ES-I3 (cell line): ENCODE measurements around the gene CYP4F2.
"Not testable (repeated sequence)": the region's sequence is repeated elsewhere in the genome, so short reads cannot be mapped to it uniquely, and the experiment has no call there.

Experiments
- H3K36me3 ChIP-seq: 2 replicates; pipeline ENCODE4 v1.6.1; 2013; ENCODE audit warnings: mild to moderate bottlenecking, low read length, control low read depth, moderate library complexity; ENCODE audit not compliant: insufficient read depth
- H3K4me1 ChIP-seq: 2 replicates; pipeline ENCODE4 v1.6.1; 2013; ENCODE audit warnings: mild to moderate bottlenecking, control low read depth, low read length; ENCODE audit not compliant: insufficient read depth
- H3K9ac ChIP-seq: 2 replicates; pipeline ENCODE4 v1.6.1; 2013; ENCODE audit warnings: low read depth, mild to moderate bottlenecking, low read length, moderate library complexity
- H3K9me3 ChIP-seq: 2 replicates; pipeline ENCODE4 v1.6.1; 2013; ENCODE audit warnings: mild to moderate bottlenecking, low read length, moderate library complexity; ENCODE audit not compliant: control insufficient read depth, insufficient read depth

The CYP4F2 gene

DNA sequence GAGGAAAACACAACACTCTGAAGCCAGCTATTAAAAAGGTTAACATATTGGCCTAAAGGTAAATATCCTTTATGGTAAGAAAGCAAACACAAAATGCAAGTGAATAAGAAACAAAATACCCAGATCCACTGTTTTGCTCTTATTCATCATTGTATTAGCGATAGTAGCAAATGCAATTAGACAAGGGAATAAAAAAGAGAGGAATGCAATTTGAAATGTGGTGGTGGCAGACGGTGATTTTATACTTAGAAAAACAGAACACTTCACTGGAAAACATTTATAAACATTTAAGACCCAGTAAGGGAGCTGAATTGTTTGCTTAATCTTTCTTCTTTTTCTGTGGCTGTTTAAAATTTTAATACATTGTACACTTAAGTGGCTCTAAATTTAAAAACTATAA is 17.2 kb upstream of the CYP4F2 start:
- H3K9ac ChIP-seq, result no peak overlapping the region
- H3K36me3 ChIP-seq, result no peaks in the 10 kb centered on the region
- H3K4me1 ChIP-seq, result no peaks in the 10 kb centered on the region
- H3K9me3 ChIP-seq, result no peaks in the 10 kb centered on the region

DNA sequence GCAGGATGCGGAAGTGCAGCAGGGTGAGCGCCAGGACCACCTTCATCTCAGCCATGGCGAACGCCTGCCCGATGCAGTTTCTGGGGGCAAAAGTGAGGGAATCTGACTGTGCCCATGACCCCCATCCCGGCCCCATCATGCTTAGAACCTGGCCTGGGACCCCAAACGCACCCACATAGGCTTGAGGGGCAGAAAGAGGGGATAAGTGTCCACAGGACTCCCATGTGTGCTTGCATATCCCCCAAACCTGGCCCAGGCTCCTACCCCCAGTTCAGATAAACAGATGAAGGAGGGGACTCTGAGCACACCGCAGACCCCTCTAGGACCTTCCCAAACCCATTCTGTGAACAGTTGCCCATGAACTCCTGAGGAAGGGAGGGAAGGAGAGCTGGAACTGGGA is 16.0 kb upstream of the CYP4F2 start:
- Histone ChIP-seq H3K36me3 (no peaks in the 10 kb centered on the region), H3K9me3 (no peaks in the 10 kb centered on the region), H3K9ac (no peak overlapping the region)

DNA sequence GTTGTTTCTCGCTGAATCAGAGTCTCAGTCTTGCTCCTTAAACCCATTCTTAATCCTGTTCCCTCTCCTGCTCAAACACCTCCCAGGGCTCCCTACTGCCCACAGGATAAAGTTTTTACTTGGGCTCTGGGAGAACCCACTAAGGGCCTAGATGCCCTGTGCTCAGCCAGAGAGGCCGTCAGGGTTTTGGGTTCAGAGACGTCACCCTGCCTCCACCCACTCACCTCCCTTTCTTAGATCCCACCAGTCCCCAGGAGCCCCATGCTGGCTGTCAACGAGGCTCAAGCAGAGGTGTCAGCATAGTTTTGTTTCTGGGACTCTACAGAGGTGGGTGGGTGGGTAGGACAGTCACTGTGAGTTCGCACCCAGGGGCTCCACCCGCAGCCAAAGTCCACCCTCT is 15.5 kb upstream of the CYP4F2 start:
- no peaks in the 10 kb centered on the region for H3K9me3 ChIP-seq
- no peaks in the 10 kb centered on the region for H3K36me3 ChIP-seq
- no peaks in the 10 kb centered on the region for H3K4me1 ChIP-seq
- H3K9ac ChIP-seq, result no peak overlapping the region

More for the DNA sequence above, 16.0 kb upstream of the CYP4F2 start:
- no peaks in the 10 kb centered on the region for H3K4me1 ChIP-seq

DNA sequence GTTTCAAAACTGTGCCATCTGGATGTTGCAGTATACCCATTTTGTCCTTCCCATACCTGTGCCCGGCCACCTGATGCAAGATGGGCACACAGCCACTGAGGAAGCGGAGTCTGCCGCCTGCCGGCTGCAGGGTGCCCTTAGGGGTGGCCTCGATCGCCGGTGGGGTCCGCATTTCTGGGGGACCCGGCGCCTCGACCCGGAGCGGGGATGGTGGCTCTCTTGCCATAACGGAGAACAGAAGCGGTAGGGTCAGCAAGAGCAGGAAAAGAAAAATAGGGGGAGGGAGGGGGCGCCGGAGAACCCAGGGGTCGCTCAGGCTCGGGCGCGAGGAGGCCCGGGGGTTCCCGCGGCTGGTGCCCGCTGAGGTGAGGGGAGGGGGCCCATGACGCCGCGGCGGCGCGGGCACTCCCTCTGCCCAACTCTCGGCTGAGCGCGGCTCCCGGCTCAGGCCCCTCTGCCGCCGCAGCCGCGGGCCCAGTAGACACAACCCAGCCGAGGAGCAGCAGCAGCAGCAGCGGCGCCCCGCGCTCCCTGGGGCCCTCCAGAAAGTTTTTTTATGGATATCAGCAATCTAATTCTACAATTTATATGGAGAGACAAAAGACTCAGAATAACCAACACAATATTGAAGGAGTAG is 13.8 kb upstream of the CYP4F2 start:
- H3K9ac ChIP-seq, result peak overlapping the region; percentile 65
- H3K9me3 ChIP-seq, result no peaks in the 10 kb centered on the region
- no peaks in the 10 kb centered on the region for H3K36me3 ChIP-seq
- H3K4me1 ChIP-seq, result no peaks in the 10 kb centered on the region

DNA sequence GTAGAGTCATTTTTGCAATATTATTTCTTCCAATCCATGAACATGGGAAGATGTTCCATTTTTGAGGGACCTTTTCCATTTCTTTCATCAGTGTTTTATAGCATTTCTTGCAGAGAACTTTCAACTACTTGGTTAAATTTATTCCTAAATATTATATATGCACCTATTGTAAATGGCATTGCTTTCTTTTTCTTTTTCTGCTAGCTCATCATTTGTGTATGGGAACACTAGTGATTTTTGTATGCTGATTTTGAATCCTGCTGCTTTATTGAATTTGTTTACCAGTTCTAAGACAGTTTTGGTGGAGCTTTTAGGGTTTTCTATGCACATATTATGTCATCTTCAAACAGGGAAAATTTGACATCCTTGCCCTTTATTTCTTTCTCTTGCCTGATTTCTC is 7.2 kb upstream of the CYP4F2 start:
- no peaks in the 10 kb centered on the region for H3K9me3 ChIP-seq
- no peak overlapping the region for H3K9ac ChIP-seq
- no peaks in the 10 kb centered on the region for H3K36me3 ChIP-seq
- H3K4me1 ChIP-seq, result no peaks in the 10 kb centered on the region

DNA sequence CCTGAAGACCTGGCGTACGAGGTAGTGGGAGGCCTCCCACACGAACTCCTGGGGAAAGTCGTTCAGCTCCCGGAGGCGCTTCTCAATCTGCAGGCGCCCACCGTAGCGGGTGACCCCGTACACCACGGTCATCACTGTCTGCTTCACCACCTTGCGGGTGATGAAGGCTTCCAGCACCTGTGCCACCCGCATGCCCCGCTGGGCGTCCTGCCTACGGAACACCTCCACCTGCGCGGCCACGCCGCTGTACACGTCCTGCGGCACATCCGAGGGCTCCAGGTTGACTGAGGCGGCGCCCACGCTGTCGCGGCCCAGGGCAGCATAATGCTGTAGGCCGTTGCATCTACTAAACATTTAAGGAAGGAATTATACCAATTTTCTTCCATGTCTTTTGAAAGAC is 5.0 kb upstream of the CYP4F2 start:
- not testable (repeated sequence) for H3K9me3 ChIP-seq

DNA sequence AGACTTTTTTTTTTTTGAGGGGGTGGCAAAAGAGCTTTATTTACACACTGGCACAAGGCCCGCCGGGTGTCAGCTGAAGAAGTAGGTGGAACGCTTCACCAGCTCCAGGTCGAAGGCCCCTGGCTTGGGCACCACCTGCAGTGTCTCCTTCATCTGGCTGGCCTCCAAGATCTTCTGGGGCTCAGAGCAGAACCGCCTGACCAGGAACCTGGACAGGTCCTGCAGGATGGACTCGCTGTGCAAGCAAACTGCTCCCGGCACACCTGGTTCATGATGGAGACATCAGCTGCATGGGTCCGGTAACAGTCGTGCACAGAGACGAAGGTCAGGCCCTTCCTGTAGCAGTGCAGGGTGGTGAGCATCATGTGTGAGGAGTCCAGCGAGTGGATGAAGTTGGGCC is 4.4 kb upstream of the CYP4F2 start:
- Histone ChIP-seq H3K9ac (no peak overlapping the region), H3K4me1 (no peaks in the 10 kb centered on the region), H3K36me3 (no peaks in the 10 kb centered on the region), H3K9me3 (no peaks in the 10 kb centered on the region)

More for the DNA sequence above, 5.0 kb upstream of the CYP4F2 start:
- not testable (repeated sequence) for H3K4me1 ChIP-seq, H3K9ac ChIP-seq, H3K36me3 ChIP-seq

DNA sequence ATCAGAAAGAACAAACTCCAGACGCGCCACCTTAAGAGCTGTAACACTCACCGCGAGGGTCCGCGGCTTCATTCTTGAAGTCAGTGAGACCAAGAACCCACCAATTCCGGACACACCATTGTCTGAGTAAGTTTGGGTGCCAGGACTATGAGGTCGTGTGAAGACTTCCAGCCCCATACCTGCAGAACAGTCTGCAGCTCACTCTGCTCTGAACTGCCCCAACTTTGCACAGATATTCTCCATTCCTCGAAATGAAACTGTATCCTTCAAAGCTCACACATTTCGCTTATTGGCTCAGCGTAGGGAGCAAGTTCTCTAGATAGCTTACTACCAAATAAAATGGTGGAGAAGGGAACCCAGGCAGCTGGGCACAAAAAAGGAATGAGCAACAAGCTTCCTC is 2.6 kb upstream of the CYP4F2 start:
- H3K4me1 ChIP-seq, result no peaks in the 10 kb centered on the region
- no peaks in the 10 kb centered on the region for H3K36me3 ChIP-seq
- no peaks in the 10 kb centered on the region for H3K9me3 ChIP-seq
- H3K9ac ChIP-seq, result no peak overlapping the region; the same call in 1 of the 2 replicates

DNA sequence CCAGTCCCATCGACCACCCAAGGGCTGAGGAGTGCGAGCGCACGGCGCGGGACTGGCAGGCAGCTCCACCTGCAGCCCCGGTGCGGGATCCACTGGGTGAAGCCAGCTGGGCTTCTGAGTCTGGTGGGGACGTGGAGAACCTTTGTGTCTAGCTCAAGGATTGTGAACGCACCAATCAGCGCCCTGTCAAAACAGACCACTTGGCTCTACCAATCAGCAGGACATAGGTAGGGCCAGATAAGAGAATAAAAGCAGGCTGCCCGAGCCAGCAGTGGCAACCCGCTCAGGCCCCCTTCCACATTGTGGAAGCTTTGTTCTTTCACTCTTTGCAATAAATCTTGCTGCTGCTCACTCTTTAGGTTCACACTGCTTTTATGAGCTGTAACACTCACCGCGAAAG is 2.2 kb upstream of the CYP4F2 start:
- not testable (repeated sequence) for H3K36me3 ChIP-seq
- H3K9ac ChIP-seq, result peak overlapping the region; percentile 30; the same call in 1 of the 2 replicates

DNA sequence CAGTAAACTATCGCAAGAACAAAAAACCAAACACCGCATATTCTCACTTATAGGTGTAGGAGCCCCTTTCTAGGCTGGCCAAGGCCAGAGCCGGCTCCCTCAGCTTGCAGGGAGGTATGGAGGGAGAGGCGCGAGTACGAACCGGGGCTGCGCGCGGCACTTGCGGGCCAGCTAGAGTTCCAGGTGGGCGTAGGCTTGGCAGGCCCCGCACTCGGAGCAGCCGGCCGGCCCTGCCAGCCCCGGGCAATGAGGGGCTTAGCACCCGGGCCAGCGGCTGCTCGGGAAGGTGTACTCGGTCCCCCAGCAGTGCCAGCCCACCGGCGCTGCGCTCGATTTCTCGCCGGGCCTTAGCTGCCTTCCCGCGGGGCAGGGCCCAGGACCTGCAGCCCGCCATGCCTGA is 1.7 kb upstream of the CYP4F2 start:
- H3K9me3 ChIP-seq, H3K36me3 ChIP-seq, H3K4me1 ChIP-seq: not testable (repeated sequence)
- H3K9ac ChIP-seq, result peak overlapping the region; percentile 30; the same call in 1 of the 2 replicates

More for the DNA sequence above, 2.2 kb upstream of the CYP4F2 start:
- not testable (repeated sequence) for H3K9me3 ChIP-seq, H3K4me1 ChIP-seq

DNA sequence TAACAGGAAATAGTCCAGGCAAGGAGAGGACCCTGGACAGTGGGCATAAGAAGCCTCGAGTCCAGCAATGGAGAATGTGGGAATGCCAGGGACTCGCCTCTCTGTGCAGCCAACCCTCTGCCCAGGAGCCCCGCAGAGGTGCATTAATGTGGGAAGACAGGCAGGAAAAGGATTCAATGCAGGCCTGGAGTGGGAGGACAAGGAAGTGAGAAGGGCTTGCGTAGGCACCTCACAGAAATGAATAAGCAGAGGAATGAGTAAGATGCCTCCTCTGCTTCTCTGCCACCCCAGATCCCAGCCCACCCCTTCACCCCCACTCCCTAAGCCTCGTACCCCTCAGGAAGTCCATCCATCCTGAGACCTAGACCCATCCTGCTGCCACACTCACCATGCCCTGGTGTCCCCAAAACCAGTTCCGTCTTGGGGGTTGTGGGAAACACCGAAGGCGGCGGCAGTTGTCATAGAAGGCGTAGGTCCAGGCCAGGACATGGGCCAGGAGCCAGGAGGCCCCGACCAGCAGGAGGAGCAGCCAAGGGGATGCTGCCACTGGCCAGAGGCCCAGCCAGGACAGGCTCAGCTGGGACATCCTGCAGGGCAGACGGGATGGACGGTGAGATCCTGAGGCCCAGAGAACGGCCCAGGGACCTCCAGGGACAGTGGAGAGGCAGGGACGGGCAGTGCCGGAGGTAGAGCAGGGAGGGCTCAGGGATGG is 692 bp downstream of the CYP4F2 start:
- Histone ChIP-seq H3K9ac (no peak overlapping the region), H3K9me3 (no peaks in the 10 kb centered on the region), H3K36me3 (no peaks in the 10 kb centered on the region), H3K4me1 (no peaks in the 10 kb centered on the region)

DNA sequence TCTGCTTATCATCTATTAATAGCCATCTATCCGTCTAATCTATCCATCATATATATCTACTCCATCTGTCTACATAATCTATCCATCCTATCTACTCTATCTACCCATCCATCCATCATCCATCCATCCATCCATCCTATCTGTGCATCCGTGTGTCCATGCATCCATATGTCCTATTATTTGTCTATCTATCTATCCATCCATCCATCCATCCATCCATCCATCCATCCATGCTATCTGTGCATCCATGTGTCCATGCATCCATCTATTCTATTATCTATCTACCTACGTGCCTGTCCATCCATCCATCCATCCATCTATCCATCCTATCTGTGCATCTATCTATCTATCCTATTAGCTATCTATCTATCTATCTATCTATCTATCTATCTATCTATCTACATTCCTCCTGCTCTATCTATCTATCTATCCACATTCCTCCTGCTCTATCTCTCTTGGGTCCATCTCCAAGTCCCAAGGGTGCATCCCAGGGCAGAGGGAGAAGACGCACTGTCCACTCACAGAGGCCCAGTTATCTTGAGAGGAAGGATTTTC is 1.9 kb downstream of the CYP4F2 start:
- Histone ChIP-seq H3K4me1 (no peaks in the 10 kb centered on the region), H3K36me3 (no peaks in the 10 kb centered on the region), H3K9me3 (no peaks in the 10 kb centered on the region), H3K9ac (no peak overlapping the region)

DNA sequence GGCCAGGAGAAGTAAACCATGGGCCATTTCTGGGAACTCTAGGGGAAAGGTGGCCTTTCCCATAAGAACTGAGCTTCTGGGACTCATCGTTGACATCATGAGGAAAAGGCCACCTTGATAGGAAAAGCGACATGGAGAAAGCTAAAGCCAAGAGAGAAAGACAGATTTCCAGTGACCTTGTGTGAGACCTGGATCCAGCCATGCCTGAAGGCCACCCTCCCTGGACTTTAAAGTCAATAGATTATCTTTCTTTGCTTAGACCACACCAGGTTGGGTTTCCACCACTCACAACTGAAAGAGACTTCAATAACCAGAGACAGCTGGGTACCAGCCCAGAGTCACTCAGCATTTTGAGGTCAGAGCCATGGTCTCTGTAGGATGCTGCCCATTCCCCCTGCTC is 3.5 kb downstream of the CYP4F2 start:
- H3K9ac ChIP-seq, result no peak overlapping the region
- H3K9me3 ChIP-seq, result no peaks in the 10 kb centered on the region
- no peaks in the 10 kb centered on the region for H3K36me3 ChIP-seq
- H3K4me1 ChIP-seq, result no peaks in the 10 kb centered on the region

DNA sequence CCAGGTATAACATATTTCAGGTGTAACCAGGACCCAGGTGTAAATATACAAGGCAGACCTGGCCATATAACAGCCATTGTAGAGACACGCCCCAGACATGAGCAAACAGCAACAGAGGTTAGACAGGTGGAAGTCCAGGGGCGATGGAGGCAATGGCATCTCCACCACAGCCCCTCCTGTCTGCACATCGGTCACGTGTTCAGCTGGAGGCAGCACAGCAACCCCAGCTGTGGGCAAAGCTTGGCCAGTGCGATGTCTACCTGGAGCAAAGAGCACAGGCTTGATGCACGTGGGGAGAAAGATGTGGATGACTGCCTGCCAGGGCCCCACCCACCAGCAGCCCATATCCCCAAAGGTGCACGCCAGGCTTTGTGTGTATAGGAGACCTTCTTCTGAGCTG is 4.4 kb downstream of the CYP4F2 start:
- H3K9me3 ChIP-seq, result no peaks in the 10 kb centered on the region
- H3K36me3 ChIP-seq, result no peaks in the 10 kb centered on the region
- no peak overlapping the region for H3K9ac ChIP-seq
- no peaks in the 10 kb centered on the region for H3K4me1 ChIP-seq

DNA sequence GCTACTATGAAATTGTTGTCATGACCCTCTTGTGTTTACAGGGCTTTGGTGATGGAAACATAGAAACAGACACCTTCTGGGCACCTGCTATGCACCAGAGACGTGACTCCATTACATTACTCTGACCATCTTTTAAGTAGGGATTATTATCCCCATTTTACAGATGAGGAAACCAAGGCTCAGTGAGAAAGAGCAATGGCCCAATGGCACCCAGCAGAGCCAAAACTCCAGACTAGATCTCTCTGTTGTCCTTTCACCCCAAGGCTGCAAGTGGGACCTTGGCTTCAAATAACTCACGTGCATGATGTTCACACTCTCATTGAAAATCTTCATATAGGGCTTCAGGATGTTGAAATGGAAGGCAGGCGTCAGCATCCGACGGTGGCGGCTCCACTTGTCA is 5.9 kb downstream of the CYP4F2 start:
- H3K9ac ChIP-seq, result no peak overlapping the region

More for the DNA sequence above, 5.9 kb downstream of the CYP4F2 start:
- no peaks in the 10 kb centered on the region for H3K36me3 ChIP-seq
- H3K4me1 ChIP-seq, result no peaks in the 10 kb centered on the region
- H3K9me3 ChIP-seq, result no peaks in the 10 kb centered on the region
